HTR-8/SVneo (cell line): ENCODE results near the gene SLC9C2.
"Not testable (repeated sequence)": the region's sequence is repeated elsewhere in the genome, so short reads cannot be mapped to it uniquely, and the experiment has no call there.

ENCODE experiments used
- DNase-seq: peaks from one replicate; pipeline ENCODE4 v3.0.0; 2011; ENCODE audit warnings: low spot score, mixed read lengths; ENCODE audit not compliant: insufficient read length
- FAIRE-seq: peaks from 2 replicates; lab custom pipeline; 2011; peaks lifted over from hg19 to GRCh38; lab: Jason Lieb, UNC

The SLC9C2 gene

DNA sequence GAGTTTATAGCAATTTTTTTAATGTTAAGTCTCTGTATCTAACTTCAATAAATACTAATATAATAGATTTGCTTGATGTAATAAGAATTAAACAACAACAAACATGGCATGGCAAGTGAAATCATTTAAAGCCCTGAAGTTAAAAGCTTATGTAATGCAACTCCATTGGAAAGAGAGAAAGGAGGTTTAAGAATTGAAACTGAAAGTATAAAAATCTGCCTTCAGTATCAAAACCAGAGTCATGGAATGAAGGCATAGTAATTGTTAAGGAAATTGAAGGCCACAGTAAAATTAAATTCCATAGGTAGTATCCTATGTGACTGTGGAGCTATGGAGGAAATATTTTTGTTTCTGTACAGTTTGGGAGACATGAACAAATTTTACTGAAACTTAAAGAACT lies 70.6 kb downstream of the SLC9C2 start:
- DNase-seq: no peak
- no peak for FAIRE-seq

DNA sequence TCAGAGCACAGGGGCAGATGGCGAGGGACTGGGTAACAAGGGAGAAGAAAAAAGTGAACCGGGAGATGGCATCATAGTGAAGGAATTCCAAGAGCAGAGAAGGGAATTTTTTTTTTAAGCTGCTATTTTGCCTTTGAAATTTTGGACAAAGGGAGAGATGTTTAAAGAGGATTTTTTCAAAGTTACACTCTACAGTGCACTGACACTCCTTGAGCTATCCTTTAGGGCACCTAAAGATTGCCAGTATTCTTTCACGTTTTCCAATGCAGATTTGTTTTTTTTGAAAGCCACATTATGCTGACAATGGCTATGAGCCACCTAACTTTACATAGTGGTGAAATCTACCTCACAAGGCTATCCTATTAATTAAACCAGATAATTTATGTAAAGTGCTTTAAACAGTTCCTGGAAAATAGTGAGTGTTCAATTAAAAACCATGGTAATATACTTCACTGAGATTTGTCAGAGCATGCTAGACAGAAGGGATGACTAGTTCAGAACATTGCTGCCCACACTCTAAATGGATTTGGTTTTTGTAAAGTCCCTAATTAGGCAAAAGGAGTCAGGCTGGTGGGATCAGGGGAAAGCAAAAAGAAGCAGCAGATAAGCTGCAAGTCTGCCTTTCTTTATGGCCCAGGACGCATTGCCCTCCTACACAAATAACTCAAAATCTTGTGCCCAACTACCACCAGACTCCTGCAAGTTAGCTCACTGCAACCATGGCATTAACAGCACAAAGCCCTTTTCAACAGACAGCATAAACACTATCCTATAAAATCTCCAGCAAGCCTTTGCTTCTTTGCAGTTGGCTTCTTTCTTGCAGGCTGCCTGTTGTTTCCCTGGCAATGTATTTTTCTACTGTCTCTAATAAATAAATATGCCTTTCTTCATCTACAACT lies 71.8 kb downstream of the SLC9C2 start:
- no peak for DNase-seq
- no peak for FAIRE-seq

DNA sequence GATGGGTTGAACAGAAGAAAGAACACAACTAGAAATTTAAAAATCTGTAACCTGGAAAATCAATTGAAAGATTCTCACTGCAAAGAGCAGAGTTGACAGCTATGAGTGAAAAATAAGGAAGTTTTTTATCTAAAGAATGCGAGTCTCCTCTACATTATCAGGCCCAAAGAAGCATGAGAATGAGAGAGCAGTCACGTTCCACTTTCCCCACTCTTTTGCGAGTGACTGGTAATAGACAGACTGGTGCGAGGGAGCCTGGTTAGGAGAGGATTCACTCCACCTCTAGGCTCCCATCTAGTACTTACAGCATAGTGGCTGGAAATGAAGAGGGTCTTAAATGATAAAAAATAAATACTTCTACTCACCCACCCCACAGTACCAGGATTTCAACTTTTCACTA lies 73.8 kb downstream of the SLC9C2 start:
- DNase-seq (no peak), FAIRE-seq (no peak)

DNA sequence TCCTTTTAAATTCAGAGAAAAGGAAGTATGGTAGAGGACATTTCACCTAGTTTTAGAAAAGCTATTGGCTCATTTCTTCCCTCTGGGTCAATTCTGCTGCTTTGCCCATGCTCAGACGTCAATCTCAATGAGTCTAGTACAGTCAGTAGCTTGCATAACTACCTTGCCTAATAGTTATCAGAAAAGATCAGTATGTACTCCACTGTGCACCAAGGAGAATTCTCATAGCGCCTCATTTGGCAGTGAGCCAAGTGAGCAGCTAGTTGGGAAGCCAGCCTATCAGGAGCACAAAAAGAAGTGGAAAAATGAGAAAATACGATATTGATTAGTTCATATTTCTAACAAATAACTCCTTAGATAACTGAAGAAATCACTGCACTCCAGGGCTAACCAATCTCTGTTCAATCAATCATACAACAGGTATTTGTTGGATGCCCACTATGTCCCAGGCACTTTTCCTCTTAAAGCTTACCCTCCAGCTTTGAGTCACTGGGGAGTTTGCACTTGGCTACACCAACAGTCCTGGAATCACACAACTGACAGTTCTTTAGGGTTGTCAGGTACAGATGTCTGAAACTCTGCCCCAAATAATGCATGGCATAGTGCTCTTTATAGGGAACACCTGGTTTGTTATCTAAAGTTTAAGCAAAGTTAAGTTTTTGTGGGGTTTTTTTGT lies 75.6 kb downstream of the SLC9C2 start:
- FAIRE-seq (no peak), DNase-seq (no peak)

DNA sequence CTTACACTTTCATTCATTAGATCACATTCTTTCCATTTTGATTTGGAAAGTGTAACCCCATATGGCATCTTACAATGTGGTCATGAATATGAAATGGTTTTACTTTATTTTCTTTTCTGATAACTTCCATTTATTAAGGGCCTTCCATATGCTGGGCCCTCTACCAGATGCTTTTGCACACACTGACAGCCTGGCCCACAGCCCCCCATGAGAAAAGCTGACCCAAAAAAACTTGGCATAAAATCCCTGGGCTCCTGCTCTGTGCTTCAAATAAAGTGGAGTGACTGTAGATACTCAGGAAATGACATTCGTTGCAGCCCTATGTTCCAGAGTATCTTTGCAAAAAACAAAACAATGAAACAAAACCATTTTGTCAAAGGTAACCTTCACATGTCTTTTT lies 76.9 kb downstream of the SLC9C2 start:
- no peak for FAIRE-seq
- DNase-seq: no peak

DNA sequence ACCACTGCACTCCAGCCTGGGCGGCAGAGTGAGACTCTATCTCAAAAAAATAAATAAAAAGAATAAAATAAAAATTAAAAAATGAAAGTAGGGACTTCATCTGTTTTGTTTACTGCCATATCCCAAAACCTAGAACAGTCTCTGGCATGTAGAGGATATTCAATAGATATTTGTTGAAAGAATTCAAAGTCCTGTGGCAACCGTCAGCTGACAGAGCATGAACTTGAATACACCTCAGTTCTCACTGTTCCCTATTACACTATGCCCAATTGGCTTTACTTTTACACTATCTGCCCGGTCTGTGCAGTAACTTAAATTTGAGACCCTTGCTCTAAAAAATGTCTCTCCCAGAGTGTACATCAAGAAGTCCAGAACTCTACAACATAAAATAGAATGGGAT lies 79.5 kb downstream of the SLC9C2 start:
- no peak for DNase-seq
- FAIRE-seq: no peak

DNA sequence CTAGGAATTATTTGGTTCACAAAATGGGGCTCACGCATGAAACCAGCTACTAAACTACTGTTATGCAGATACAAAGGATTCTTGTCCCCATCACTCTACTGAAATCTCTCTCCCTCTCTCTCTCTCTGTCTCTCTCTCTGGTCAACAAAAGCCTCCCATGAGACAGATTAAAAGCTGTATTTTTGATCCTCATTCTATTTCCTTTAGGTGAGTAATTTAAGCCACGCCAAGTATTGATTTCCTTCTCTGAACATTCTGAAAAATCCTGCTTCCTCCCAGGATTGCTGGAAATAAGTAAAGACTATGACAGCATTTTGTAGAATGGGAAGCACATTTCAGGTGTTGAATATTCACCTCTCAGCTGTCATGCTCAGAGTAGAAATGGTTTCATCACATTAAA lies 82.1 kb downstream of the SLC9C2 start:
- FAIRE-seq (no peak), DNase-seq (no peak)

DNA sequence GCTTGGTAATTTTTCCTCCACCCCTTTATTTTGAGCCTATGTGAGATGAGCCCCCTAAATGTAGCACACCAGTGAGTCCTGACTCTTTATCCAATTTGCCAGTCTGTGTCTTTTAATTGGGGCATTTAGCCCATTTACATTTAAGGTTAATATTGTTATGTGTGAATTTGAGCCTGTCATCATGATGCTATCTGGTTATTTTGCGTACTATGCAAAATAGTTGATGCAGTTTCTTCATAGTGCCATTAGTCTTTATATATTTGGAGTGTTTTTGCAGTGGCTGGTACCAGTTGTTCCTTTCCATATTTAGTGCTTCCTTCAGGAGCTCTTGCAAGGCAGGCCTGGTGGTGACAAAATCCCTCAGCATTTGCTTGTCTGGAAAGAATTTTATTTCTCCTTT lies 88.4 kb downstream of the SLC9C2 start:
- not testable (repeated sequence) for DNase-seq, FAIRE-seq

DNA sequence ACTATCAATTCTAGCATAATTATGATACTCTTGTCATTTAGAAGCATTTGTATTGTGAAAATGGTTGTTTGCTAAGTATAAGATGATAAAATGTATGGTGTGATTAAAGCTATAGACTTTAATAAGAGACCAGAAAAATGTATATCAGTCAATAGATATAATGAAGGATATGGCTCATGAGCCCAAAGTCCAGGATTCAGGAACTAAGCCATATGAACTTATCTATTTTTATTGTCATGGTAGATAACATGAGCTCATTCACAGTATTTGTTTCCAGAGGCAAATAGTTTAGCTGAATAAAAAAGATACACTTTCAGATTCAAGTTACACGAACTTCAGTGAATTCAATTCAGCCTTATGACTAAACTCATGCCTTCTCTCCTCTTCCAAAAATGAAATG lies 93.1 kb downstream of the SLC9C2 start:
- FAIRE-seq (no peak), DNase-seq (no peak)

DNA sequence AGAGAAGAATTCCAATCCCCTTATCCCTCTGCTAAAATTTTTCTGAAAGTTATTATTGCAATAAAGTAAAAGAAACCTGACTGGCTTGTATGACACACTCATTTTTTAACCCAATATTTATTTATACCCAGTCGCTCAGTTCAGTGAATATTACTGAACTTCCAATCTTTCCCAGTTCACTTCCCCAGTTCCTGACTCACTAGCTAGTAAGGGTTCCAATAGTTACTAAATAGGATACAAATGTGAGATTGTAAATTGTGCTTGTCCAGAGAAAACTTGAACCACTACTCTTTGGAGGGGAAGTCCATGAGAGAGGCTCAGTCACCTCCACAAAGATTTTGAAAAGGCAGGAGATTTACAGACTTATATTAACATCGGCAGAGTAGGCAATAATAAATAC lies 94.3 kb downstream of the SLC9C2 start:
- DNase-seq: no peak

DNA sequence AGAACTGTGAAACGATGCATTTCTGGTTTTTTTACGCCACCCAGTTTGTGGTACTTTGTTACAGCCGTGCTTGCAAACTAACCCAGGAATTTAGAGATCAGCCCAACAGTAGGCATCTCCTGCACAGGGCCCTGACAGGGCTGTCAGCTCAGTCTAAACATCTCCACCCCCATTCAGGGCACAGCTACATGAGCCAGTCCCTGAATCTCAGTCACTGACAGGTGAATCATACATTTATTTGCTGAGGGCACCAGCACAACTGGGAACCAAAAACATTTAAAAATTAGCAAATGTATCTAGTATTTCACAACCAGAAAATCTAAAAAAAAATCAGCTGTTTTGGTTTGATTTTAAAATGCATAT lies 95.0 kb downstream of the SLC9C2 start:
- FAIRE-seq: no peak
- no peak for DNase-seq

More for the DNA sequence above, 94.3 kb downstream of the SLC9C2 start:
- no peak for FAIRE-seq

DNA sequence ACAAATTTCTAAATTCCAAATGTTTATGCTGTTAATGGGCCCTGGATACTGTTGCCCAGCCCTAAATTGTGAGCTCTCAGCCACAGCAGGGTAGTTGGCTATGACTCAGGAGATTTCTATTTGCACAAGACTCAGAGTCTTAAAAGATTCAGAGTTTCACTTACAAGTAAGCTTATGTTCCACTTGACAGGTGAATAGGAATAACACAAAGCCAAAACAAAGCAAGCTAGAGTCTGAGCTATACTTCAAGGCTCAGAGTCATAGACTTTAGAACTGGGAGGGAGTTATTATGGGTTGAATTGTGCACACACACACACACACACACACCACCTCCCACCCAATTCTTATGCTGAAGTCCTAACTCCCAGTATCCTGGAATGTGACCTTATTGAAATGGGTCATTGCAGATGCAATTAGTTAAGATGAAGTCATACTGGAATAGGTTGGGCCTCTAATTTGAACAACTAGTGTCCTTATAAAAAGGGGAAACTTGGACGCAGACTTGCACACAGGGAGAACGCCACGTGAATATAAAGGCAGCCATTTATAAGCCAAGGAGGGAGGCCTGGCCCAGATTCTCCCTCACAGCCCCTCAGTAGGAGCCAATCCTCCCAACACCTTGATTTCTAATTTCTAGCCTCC lies 95.5 kb downstream of the SLC9C2 start:
- FAIRE-seq: no peak
- DNase-seq: peak; percentile 33

DNA sequence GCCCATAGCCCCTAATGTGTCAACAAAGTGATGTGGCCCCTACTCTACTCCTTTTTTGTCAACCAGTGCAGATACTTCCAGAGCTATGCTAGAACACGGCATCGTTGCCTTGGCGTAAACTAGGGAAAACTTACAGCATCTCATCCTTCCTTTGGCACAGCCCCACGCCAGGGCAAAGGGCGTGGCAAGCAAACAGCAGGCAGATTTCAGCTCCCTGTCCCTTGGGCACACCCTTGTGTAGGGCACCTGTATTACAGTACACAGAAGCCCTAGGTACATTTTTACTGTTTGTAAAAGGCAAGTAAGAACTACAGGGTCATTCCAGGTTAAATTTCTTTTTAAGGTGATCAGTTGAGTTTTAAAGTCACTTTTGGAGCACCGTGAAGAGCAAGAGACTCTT lies 96.4 kb downstream of the SLC9C2 start:
- FAIRE-seq (no peak), DNase-seq (no peak)

DNA sequence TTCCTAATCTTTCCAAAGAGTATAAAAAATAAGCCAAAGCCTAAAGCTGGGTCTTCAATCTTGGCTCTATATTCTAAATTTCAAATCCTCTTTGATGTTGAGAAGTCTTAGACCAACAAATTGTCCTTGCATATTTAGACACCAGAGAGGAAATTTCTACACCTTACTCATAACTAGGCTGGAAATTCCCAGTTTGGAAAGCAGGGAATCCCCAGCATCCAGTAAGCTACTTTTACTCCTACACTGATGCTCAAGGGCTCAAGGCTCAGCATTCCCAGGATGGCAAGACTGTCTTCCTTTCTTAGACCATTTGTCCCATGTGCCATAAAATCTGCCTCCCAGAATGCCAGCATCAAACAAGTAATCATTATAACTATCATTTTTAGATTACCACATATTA lies 97.5 kb downstream of the SLC9C2 start:
- FAIRE-seq (no peak), DNase-seq (no peak)

DNA sequence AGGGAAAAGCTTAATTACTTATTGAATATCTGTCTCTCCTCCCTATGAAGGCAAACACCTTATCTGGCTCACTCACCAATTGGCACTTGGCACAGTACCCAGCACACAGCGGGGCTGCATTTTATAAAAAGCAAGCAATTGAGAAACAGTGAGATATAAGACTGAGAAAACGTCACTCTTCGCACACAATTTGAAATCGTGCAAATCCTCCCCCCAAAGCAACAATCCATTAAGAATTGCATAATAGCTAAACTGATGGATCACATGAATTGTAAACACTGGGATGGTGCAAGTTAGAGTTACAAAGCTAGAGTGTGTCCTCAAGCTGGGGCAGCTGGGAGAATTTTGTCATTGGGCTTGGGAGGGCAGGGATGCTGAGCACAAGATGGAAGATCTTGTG lies 98.6 kb downstream of the SLC9C2 start:
- FAIRE-seq (no peak), DNase-seq (no peak)

DNA sequence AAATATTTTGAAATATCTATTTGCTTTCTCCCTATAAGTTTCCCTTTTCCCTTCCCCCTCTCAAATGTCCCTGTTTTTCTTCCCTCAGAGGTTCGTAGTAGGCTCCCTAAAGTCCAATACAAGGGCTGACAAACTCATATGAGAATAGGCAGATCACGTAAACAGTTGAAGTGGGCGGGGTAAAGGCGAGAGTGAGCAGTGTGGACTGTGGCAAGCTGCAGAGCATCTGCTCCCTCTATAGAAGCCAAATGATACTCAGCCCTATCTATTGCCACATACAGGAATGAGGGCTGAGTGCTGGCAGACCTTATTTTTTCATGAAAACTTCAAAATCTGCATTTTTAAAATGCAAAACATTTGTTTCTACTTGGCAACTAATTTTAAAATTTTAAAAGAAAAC lies 99.5 kb downstream of the SLC9C2 start:
- no peak for DNase-seq
- no peak for FAIRE-seq

DNA sequence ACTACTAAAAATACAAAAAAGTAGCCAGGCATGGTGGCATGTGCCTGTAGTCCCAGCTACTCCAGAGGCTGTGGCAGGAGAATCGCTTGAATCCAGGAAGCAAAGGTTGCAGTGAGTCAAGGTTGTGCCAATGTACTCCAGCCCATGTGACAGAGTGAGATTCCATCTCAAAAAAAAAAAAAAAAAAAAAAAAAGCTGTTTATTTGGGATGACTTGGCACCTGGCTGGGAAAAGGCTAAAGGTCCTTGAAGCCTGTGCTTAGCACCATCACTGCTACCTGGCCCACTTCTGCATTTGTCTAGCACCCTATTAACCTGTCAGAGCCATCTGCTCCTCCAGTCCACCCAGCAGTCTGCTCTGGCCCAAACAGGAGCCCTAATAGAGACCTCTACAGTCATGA lies 100.8 kb downstream of the SLC9C2 start:
- no peak for DNase-seq
- FAIRE-seq: no peak

DNA sequence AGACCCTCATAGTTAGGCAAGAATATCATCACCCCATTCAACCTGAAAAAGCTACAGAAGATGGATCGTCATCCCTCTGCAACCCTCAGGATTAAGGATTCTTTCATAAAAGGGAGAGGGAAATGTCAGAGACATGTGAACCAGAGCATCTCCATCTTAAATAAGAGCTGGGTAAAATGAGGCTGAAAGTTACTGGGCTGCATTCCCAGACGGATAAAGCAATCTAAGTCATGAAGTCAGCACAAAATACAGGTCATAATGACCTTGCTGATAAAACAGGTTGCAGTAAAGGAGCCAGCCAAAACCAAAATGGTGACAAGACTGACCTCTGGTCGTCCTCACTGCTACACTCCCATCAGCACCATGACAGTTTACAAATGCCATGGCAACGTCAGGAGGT lies 103.1 kb downstream of the SLC9C2 start:
- DNase-seq (no peak), FAIRE-seq (no peak)

DNA sequence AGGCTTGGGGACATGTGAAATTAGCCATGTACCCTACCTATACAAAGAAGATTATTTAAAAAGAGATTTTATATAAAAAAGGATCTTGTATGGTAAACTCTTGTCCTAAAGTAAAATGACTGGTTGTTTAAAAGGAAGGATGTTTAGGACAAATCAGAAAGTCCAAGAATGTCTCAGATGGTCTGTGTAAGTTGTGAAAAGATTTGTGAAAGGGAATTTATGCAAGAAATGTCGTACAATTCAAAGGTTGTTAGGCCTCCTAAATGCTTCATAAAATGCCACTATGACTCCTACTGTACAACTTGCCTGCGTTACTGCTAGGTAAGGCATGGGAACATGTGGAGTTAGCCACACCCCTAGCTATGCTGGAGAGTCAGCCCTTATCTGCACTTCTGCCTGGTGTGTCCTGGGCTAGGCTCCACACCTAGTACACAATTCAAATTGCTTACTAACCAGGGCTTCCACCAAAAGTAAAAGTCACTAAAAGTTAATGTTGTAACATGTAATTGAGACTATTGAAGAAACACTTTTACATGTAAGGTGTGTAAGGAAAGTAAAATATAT lies 106.0 kb downstream of the SLC9C2 start:
- FAIRE-seq: no peak
- no peak for DNase-seq

DNA sequence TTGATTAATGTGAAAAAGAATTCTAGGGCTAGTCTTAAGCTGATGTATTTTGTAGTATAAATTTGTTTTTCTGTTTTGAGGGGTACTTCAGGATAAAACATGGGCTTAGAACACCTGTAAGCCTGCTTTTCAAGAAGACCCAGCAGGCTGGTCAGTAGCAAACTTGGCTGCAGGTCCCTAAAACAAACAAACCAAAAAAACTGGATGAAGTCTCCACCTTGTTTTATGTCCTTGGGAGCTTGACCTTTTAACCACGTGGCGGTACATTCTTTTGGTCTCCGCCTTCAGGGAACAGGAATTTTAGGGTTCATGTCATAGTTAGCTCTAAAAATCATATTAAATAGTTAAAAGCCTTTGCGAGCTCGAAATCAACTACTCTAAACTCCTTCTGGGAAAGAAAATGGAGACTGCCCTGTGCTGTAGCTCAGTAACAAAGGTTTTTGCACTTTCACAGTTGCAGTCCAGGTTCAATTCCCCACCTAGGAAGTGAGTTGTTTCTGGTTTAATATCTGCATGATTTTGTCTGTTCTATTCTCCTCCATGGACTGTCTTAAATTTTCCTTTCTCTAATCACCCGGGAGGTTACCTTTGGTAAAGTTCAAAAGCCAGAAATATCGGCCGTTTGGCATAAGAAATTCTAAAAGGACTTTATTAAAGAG lies 107.1 kb downstream of the SLC9C2 start:
- DNase-seq: no peak
- no peak for FAIRE-seq
